SU-DHL-6 (cell line): ENCODE results near the gene CLCN1.

Experiments
- H2AFZ ChIP-seq: fragments of 200-600 bp; sonication (generic); 2 replicates; pipeline ENCODE4 v1.6.1; 2014; ENCODE audit warnings: low read depth, mild to moderate bottlenecking, moderate library complexity, mixed read lengths, antibody characterized with exemption, low read length; ENCODE audit not compliant: severe bottlenecking
- H3F3A ChIP-seq: fragments of 200-600 bp; shearing (Covaris generic); 2 replicates; pipeline ENCODE4 v1.6.0; 2016; ENCODE audit warnings: antibody characterized with exemption, mild to moderate bottlenecking; ENCODE audit not compliant: insufficient read depth
- H3K27ac ChIP-seq: fragments of 200-600 bp; sonication (generic); 2 replicates; pipeline ENCODE4 v1.5.1; 2016; ENCODE audit warnings: low read depth, mild to moderate bottlenecking, low read length, moderate library complexity, mixed read lengths
- H3K27me3 ChIP-seq: fragments of 200-600 bp; sonication (generic), shearing (Covaris generic); 2 replicates; pipeline ENCODE4 v1.6.0; 2014; ENCODE audit warnings: mild to moderate bottlenecking, low read length
- H3K36me3 ChIP-seq: fragments of 200-600 bp; sonication (generic); 2 replicates; pipeline ENCODE4 v1.6.1; 2014; ENCODE audit warnings: mild to moderate bottlenecking, low read length, mixed read lengths
- H3K4me2 ChIP-seq: fragments of 300-600, 200-600 bp; shearing (Covaris generic), sonication (generic); 2 replicates; pipeline ENCODE4 v1.6.0; 2014; ENCODE audit warnings: low read length, low read depth, mild to moderate bottlenecking; ENCODE audit not compliant: poor library complexity, severe bottlenecking
- H3K4me3 ChIP-seq: fragments of 200-600 bp; sonication (generic); 2 replicates; pipeline ENCODE4 v1.5.1; 2014; ENCODE audit warnings: antibody characterized with exemption, low read length, mild to moderate bottlenecking, mixed read lengths; ENCODE audit not compliant: insufficient read depth, poor library complexity, severe bottlenecking
- H3K79me2 ChIP-seq: fragments of 200-600 bp; sonication (generic); 2 replicates; pipeline ENCODE4 v1.6.1; 2014; ENCODE audit warnings: mild to moderate bottlenecking, low read length, moderate library complexity; ENCODE audit not compliant: insufficient read depth
- H3K9ac ChIP-seq: fragments of 200-600 bp; sonication (generic); 2 replicates; pipeline ENCODE4 v1.7.0; 2014; ENCODE audit warnings: mild to moderate bottlenecking, low read length
- H3K9me2 ChIP-seq: fragments of 200-600 bp; sonication (generic); replicated peaks from 2 replicates; pipeline ENCODE4 v1.6.1; 2014; ENCODE audit warnings: low read length; ENCODE audit not compliant: insufficient read depth
- H3K9me3 ChIP-seq: fragments of 200-600 bp; sonication (generic); 2 replicates; pipeline ENCODE4 v1.6.1; 2014; ENCODE audit warnings: low read length, mixed read lengths; ENCODE audit not compliant: insufficient read depth
- H4K20me1 ChIP-seq: fragments of 200-600 bp; sonication (generic); 2 replicates; pipeline ENCODE4 v1.6.1; 2014; ENCODE audit warnings: low read depth, mild to moderate bottlenecking, antibody characterized with exemption, low read length, moderate library complexity, mixed read lengths
- EZH2phosphoT487 ChIP-seq: fragments of 200-600 bp; sonication (generic), shearing (Covaris generic); conservative IDR thresholded peaks from 2 replicates; pipeline ENCODE4 v1.6.1; 2018; ENCODE audit warnings: mild to moderate bottlenecking, antibody characterized with exemption, low read length, moderate library complexity, mixed read lengths
- TF ChIP-seq, protein P1 (sequence below): fragments of 200-600 bp; sonication (generic); IDR thresholded peaks from one replicate; pipeline ENCODE4 v1.5.1; 2017; ENCODE audit warnings: antibody characterized with exemption, mild to moderate bottlenecking, low read length, moderate library complexity; ENCODE audit not compliant: insufficient read depth, poor library complexity, severe bottlenecking

CLCN1 gene

DNA sequence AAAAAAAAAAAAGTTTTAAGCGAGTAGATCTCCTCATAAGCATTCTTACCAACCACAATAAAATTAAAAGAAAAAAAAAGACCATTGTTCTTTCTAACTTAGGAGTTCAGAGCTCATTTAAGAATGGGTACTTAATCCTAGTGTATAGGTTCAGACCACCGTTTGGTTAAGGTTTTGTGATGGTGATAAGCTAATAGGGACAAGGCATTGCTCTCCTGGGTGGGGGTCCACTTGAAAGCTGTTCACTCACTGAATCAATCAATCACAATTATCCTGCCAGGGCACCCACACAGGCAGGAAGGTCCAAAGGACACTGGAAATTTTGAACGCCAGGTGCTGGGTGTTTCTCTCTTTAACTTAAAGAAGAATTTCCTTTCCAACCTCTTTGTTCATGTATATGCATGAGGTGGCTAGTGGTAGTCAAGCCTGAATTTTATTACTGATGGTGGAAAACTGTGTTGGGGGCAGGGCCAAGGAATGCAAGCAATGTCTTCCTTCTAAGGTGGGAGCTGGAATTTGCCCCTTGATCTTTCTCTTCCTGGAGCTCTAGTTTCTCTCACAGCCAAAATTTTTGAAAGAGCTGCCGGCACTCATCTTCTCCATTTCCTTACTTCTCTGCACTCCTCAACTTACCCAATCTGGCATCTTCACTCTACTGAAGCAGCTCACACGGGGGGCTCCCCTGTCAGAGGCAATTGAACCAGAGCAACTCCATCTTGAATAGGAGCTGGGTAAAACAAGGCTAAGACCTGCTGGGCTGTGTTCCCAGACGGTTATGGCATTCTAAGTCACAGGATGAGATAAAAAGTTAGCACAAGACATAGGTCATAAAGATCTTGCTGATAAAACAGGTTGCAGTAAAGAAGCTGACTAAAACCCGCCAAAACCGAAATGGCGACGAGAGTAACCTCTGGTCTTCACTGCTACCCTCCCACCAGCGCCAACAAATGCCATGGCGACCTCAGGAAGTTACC is 54.1 kb downstream of the CLCN1 start:
- no peak for TF ChIP-seq EZH2phosphoT487
- TF ChIP-seq, protein P1, sequence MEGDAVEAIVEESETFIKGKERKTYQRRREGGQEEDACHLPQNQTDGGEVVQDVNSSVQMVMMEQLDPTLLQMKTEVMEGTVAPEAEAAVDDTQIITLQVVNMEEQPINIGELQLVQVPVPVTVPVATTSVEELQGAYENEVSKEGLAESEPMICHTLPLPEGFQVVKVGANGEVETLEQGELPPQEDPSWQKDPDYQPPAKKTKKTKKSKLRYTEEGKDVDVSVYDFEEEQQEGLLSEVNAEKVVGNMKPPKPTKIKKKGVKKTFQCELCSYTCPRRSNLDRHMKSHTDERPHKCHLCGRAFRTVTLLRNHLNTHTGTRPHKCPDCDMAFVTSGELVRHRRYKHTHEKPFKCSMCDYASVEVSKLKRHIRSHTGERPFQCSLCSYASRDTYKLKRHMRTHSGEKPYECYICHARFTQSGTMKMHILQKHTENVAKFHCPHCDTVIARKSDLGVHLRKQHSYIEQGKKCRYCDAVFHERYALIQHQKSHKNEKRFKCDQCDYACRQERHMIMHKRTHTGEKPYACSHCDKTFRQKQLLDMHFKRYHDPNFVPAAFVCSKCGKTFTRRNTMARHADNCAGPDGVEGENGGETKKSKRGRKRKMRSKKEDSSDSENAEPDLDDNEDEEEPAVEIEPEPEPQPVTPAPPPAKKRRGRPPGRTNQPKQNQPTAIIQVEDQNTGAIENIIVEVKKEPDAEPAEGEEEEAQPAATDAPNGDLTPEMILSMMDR: no peak
- Histone ChIP-seq H3K36me3 (no peaks in the 10 kb centered on the region), H3K9me3 (no peaks in the 10 kb centered on the region), H3K9me2 (no peaks in the 10 kb centered on the region), H3K9ac (no peak overlapping the region), H3K79me2 (no peaks in the 10 kb centered on the region), H2AFZ (no peak overlapping the region), H3K27me3 (no peaks in the 10 kb centered on the region), H4K20me1 (no peaks in the 10 kb centered on the region), H3K4me3 (no peak overlapping the region), H3K4me2 (no peak overlapping the region), H3F3A (no peaks in the 10 kb centered on the region), H3K27ac (no peak overlapping the region)

DNA sequence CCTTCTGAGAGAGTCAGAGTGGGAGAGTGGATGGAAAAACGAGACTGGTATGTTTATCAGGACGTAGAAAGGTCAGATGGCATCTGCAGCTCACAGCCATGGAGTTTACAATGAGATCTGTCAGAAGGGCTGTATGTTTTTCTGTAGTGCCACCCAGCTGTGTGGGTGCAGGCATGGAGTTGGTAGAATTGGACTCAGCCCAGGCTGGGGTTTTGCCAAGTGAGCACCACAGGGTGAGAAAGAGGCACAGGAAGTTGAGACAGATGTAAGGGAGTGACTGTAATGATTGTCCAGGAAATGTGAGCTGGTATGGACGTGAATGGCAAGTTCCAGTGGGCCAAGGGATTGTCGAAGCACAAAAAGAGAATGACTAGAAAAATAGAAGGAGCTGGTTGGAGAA is 56.2 kb downstream of the CLCN1 start:
- no peaks in the 10 kb centered on the region for H3K36me3 ChIP-seq
- H3K9me3 ChIP-seq: no peaks in the 10 kb centered on the region
- H3K9me2 ChIP-seq: no peaks in the 10 kb centered on the region
- no peaks in the 10 kb centered on the region for H4K20me1 ChIP-seq
- H3K4me2 ChIP-seq: no peak overlapping the region
- no peaks in the 10 kb centered on the region for H3K27me3 ChIP-seq
- TF ChIP-seq, protein P1: no peak
- no peak for TF ChIP-seq EZH2phosphoT487
- H3K9ac ChIP-seq: no peak overlapping the region
- no peaks in the 10 kb centered on the region for H3K79me2 ChIP-seq
- H2AFZ ChIP-seq: no peak overlapping the region
- H3F3A ChIP-seq: no peaks in the 10 kb centered on the region
- H3K4me3 ChIP-seq: no peak overlapping the region
- H3K27ac ChIP-seq: no peak overlapping the region

DNA sequence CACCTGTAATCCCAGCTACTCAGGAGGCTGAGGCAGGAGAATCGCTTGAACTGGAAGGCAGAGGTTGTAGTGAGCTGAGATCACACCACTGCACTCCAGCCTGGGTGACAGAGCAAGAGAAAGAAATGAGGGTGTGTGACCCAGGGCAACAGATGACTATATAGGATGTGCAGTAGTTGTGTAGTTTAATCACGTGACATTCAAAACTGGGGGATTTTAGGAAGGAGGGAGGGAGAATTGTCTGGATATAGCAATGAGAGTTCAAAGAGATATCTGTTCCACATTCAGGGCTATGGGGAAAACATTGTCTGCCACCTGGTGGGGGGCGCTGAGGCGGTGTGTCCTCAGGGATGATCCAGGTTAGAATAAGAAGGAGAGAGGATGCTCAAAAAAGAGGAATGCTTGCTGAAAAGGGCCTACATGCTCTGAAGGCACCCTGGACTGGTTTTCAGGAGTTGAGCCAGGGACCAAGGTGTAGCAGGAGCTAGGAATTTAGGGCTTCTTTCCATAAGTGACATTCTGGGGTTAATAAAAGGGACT is 57.4 kb downstream of the CLCN1 start:
- no peaks in the 10 kb centered on the region for H4K20me1 ChIP-seq
- H3K4me3 ChIP-seq: no peak overlapping the region
- H3K79me2 ChIP-seq: no peaks in the 10 kb centered on the region
- H3K4me2 ChIP-seq: no peak overlapping the region
- H3F3A ChIP-seq: no peaks in the 10 kb centered on the region
- no peak overlapping the region for H3K27ac ChIP-seq
- H3K27me3 ChIP-seq: no peaks in the 10 kb centered on the region
- H3K9me2 ChIP-seq: no peaks in the 10 kb centered on the region
- TF ChIP-seq EZH2phosphoT487: no peak
- TF ChIP-seq, protein P1: no peak
- H3K9me3 ChIP-seq: no peaks in the 10 kb centered on the region
- no peak overlapping the region for H2AFZ ChIP-seq
- no peaks in the 10 kb centered on the region for H3K36me3 ChIP-seq
- no peak overlapping the region for H3K9ac ChIP-seq
